Body of pancreas (tissue), 4 donors: Measurements from ENCODE around the gene CREB5. TPM values are rescaled to one million over a fixed set of nuclear protein-coding genes. Genes with fewer than 3 reads are reported as not detected.

Experiments
- ATAC-seq: fragments of 150-250 bp; one replicate; pipeline ENCODE4 v1.9.1; 2016
- DNase-seq, 4 donors: peaks; one replicate each; pipeline ENCODE4 v3.0.0-alpha.2; 2019
- H3K27ac ChIP-seq, 4 donors: fragments of 200-600 bp; sonication (generic); 1 replicate in 3 of 4; 2 replicates in 1 of 4; pipeline versions ENCODE4 v1.5.1 to v1.6.1; 2016 to 2019; ENCODE audit warnings: mild to moderate bottlenecking in 1 of 4, mixed read lengths in 1 of 4, moderate library complexity in 1 of 4
- H3K27me3 ChIP-seq, 2 donors: fragments of 200-600 bp; sonication (generic); one replicate each; pipeline ENCODE4 v1.6.0; 2016; ENCODE audit warnings: mild to moderate bottlenecking in 1 of 2
- H3K36me3 ChIP-seq, 2 donors: fragments of 200-600 bp; sonication (generic); replicated peaks in 1 of 2; 2 replicates each; pipeline ENCODE4 v1.5.1; 2016; ENCODE audit warnings: low read depth in 2 of 2; ENCODE audit not compliant: insufficient read depth in 1 of 2
- H3K4me1 ChIP-seq: fragments of 200-600 bp; sonication (generic); one replicate; pipeline ENCODE4 v1.6.0; 2016
- H3K4me3 ChIP-seq, 2 donors: fragments of 200-600 bp; sonication (generic); 1 replicate in 1 of 2; 2 replicates in 1 of 2; pipeline ENCODE4 v1.5.1; 2016 to 2019
- H3K9me3 ChIP-seq, 3 donors: fragments of 200-600 bp; sonication (generic); 1 replicate in 2 of 3; 2 replicates in 1 of 3; pipeline ENCODE4 v1.5.1; 2016
- CTCF ChIP-seq, 7 experiments: fragments of 450-650 bp in 4 of 7; fragments of 200-600 bp in 3 of 7; sonication (generic) in 3 of 7; IDR thresholded peaks; one replicate each; pipeline ENCODE4 v1.5.1; 2016 to 2019; ENCODE audit warnings: antibody characterized with exemption in 7 of 7
- POLR2A ChIP-seq, 3 donors: fragments of 450-650 bp; IDR thresholded peaks; one replicate each; pipeline ENCODE4 v1.6.1; 2016; ENCODE audit warnings: antibody characterized with exemption in 3 of 3, mild to moderate bottlenecking in 2 of 3
- WGBS, 2 donors: methylation state at CpG; one replicate each; pipeline ENCODE4 v1.1.5; 2017; 5-methylcytosine and 5-hydroxymethylcytosine counted together
- intact Hi-C: fragments of 100-400 bp; cut with DNase I; formaldehyde crosslinking; loops from one replicate; pipeline ENCODE4 v1.15.1; 2023
- total RNA-seq, 2 donors: library from RNA; depleted of rRNA; stranded (reverse); fragments of >200 nt; gene quantifications; one replicate each; pipeline ENCODE4 v1.1.0, GENCODE V29; 2016

CREB5 gene
- total RNA-seq, 2 donors from 2014 or later: 10.4 to 25.7 TPM

- 80 to 92% methylated on average over 4 of the region's 4 CpGs for WGBS, 2 donors
- Histone ChIP-seq H3K36me3 (no peaks in the 10 kb centered on the region), H3K27me3 (no peaks in the 10 kb centered on the region), H3K9me3 (no peaks in the 10 kb centered on the region), H3K4me3 (no peak overlapping the region), H3K27ac (no peak overlapping the region), H3K4me1 (no peaks in the 10 kb centered on the region)
- DNase-seq: no peak
- no peak for ATAC-seq
- TF ChIP-seq POLR2A (IDR thresholded peaks at IDR 0.05) (no peak), CTCF (IDR thresholded peaks at IDR 0.05) (no peak)
- intact Hi-C loops: no loop called here
These were observed 378.1 kb downstream of the CREB5 start for GRCh38 chr7:28790467-28790866.

DNA sequence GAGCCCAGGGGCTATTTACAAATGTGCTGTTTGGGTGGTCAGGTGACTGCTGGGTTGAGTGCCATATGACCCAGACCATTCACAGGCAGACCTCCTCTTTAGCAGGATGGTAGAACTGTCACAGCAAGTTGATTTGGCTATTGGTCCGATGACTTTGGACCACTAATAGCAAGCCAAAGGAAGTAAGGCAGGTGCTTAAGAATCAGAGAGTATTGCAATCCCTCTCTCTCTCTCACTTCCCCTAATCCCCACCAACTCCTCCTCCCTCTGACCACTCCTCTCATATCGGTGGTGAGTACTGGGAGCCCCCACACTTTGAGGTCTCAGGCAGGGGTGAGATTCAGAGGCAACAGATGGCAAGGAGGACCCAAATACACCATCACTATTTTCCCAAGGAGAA lies 380.5 kb downstream of the CREB5 start:
- Histone ChIP-seq H3K9me3 (no peaks in the 10 kb centered on the region), H3K36me3 (no peaks in the 10 kb centered on the region), H3K4me3 (no peak overlapping the region), H3K27ac (no peak overlapping the region), H3K4me1 (no peaks in the 10 kb centered on the region), H3K27me3 (no peaks in the 10 kb centered on the region)
- intact Hi-C loops: no loop called here
- DNase-seq (no peak), ATAC-seq (no peak)
- WGBS, 2 donors: 65 to 80% methylated on average over 2 of the region's 2 CpGs
- no peak for TF ChIP-seq CTCF (IDR thresholded peaks at IDR 0.05)
- no peak for TF ChIP-seq POLR2A (IDR thresholded peaks at IDR 0.05)

DNA sequence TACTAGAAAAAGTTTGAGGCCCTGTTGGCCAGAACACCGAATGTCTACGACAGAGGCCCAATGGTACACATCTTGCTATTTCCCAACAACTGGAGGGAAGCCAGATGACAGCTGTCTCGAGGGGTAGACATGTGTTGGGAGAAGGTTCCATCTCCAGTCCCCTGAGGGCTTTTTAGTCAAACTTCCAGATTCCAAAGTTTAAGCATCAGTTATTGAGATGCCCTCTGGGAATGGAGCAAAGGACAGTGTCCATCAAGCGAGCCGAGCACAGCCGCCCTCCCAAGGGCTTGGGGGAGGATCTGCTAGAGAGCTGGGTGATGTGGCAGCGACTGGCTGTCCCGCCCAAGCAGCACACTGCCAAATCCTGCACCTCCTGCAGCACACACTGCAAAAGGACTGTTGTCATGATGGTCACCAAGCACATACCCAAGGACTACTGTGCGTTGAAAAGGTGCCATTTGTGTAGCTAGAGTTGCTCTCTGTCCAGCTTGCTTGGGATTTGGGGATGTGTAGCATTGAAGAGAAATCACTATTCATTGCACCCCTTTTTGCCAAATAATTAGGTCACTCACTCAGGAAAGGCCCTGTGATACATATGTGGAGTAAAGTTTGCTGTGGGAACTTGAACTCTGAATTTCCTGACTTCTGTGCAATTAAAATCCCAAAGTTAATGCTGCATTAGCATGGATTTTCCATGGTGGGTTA lies 381.2 kb downstream of the CREB5 start:
- Histone ChIP-seq H3K36me3 (no peaks in the 10 kb centered on the region), H3K4me1 (no peaks in the 10 kb centered on the region), H3K27ac (no peak overlapping the region), H3K9me3 (no peaks in the 10 kb centered on the region), H3K4me3 (no peak overlapping the region), H3K27me3 (no peaks in the 10 kb centered on the region)
- WGBS, 2 donors: 75 to 82% methylated on average over 6 to 9 of the region's 9 CpGs
- intact Hi-C loops: no loop called here
- no peak for DNase-seq
- ATAC-seq: no peak
- TF ChIP-seq POLR2A (IDR thresholded peaks at IDR 0.05): no peak

- H3K4me1 ChIP-seq: no peaks in the 10 kb centered on the region
- ATAC-seq: no peak
- no peak for TF ChIP-seq CTCF (IDR thresholded peaks at IDR 0.05)
- no peaks in the 10 kb centered on the region for H3K27me3 ChIP-seq
- intact Hi-C loops: no loop called here
- no peak for DNase-seq
- 81 to 87% methylated on average over 15 of the region's 15 CpGs for WGBS, 2 donors
- no peaks in the 10 kb centered on the region for H3K36me3 ChIP-seq
- H3K27ac ChIP-seq: no peak overlapping the region
- no peak overlapping the region for H3K4me3 ChIP-seq
- H3K9me3 ChIP-seq: no peaks in the 10 kb centered on the region
These were observed 386.0 kb downstream of the CREB5 start for GRCh38 chr7:28798274-28798673.

- no peak overlapping the region for H3K4me3 ChIP-seq
- WGBS, 2 donors: 28 to 32% methylated on average over 1 of the region's 1 CpG
- H3K9me3 ChIP-seq: no peaks in the 10 kb centered on the region
- no peaks in the 10 kb centered on the region for H3K4me1 ChIP-seq
- no peak for TF ChIP-seq CTCF (IDR thresholded peaks at IDR 0.05)
- TF ChIP-seq POLR2A (IDR thresholded peaks at IDR 0.05): no peak
- intact Hi-C loops: no loop called here
- H3K27me3 ChIP-seq: no peaks in the 10 kb centered on the region
- no peak for ATAC-seq
- DNase-seq: no peak
- no peak overlapping the region for H3K27ac ChIP-seq
- no peaks in the 10 kb centered on the region for H3K36me3 ChIP-seq
These were observed 387.3 kb downstream of the CREB5 start for GRCh38 chr7:28799619-28800018.
